Esophagus (tissue), 2 donors: ENCODE data around the gene NIPSNAP3A. TPM values are rescaled to one million over a fixed set of nuclear protein-coding genes. Genes with fewer than 3 reads are reported as not detected.

Experiments
- H3K27ac ChIP-seq, 2 donors: one replicate each; pipeline ENCODE4 v1.5.1; 2013; ENCODE audit warnings: low read depth in 2 of 2, mild to moderate bottlenecking in 2 of 2, inconsistent platforms in 1 of 2, low read length in 1 of 2, moderate library complexity in 1 of 2
- H3K27me3 ChIP-seq, 2 donors: one replicate each; pipeline ENCODE4 v1.6.1; 2013; ENCODE audit warnings: low read length in 2 of 2, control low read depth in 1 of 2, mild to moderate bottlenecking in 1 of 2; ENCODE audit not compliant: insufficient read depth in 2 of 2, control insufficient read depth in 1 of 2
- H3K36me3 ChIP-seq, 2 donors: one replicate each; pipeline ENCODE4 v1.6.1; 2013; ENCODE audit warnings: low read length in 1 of 2; ENCODE audit not compliant: control insufficient read depth in 2 of 2, insufficient read depth in 2 of 2
- H3K4me1 ChIP-seq, 2 donors: one replicate each; pipeline ENCODE4 v1.6.1; 2013; ENCODE audit warnings: low read length in 1 of 2; ENCODE audit not compliant: control insufficient read depth in 2 of 2, insufficient read depth in 2 of 2
- H3K4me3 ChIP-seq, 2 donors: one replicate each; pipeline ENCODE4 v1.5.1; 2013; ENCODE audit warnings: low read length in 2 of 2, mild to moderate bottlenecking in 2 of 2, low read depth in 1 of 2, moderate library complexity in 1 of 2
- H3K9me3 ChIP-seq, 2 donors: one replicate each; pipeline ENCODE4 v1.6.1; 2013; ENCODE audit warnings: mild to moderate bottlenecking in 2 of 2, low read depth in 1 of 2, low read length in 1 of 2, moderate library complexity in 1 of 2; ENCODE audit not compliant: control insufficient read depth in 2 of 2, insufficient read depth in 1 of 2
- whole genome bisulfite sequencing, 2 donors: extraction: QIAGEN DNeasy Blood & Tissue Kit; methylation state at CpG; one replicate each; pipeline ENCODE4 v1.1.7; 2013; 5-methylcytosine and 5-hydroxymethylcytosine counted together
- polyA plus RNA-seq, 2 donors: library from polyadenylated mRNA; stranded (reverse); fragments of 200-250 nt; gene quantifications; one replicate each; pipeline ENCODE4 v1.2.3, GENCODE V29; 2013
- donor health status: healthy with polysubstance abuse.
- donor health status: Bipolar disorder and iron deficiency.

NIPSNAP3A gene
- polyA plus RNA-seq, 2 donors: 12.6 to 28.9 TPM

GRCh38 chr9:104772714-104773510, 25.4 kb downstream of the NIPSNAP3A start:
- WGBS, 2 donors: 74 to 75% methylated on average over 5 of the region's 5 CpGs
- Histone ChIP-seq H3K27me3 (no peaks in the 10 kb centered on the region), H3K27ac (no peak overlapping the region), H3K36me3 (no peaks in the 10 kb centered on the region), H3K4me1 (no peaks in the 10 kb centered on the region), H3K9me3 (no peaks in the 10 kb centered on the region), H3K4me3 (no peak overlapping the region)

DNA sequence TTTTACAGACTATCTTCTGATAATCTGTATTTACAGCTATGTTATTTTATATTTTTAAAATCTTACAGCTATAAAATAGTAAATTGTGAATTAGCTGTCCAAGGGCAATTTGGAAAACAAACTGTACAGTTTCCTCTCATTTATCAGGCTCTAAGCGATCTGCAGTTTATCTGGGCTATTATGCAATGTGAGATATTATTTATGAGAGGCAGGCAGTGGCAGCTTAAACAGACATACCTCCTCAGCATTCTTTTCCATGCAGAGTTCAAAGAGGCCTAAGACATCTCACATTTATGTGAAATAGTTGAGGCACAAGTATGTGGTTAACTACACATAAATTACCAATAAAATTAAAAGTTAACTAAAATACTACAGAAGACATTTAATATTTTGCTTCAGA, 26.6 kb downstream of the NIPSNAP3A start:
- no peak overlapping the region for H3K4me3 ChIP-seq
- WGBS, 2 donors: 63 to 70% methylated on average over 1 of the region's 1 CpG
- no peaks in the 10 kb centered on the region for H3K4me1 ChIP-seq
- no peaks in the 10 kb centered on the region for H3K9me3 ChIP-seq
- no peak overlapping the region for H3K27ac ChIP-seq
- H3K36me3 ChIP-seq: no peaks in the 10 kb centered on the region
- H3K27me3 ChIP-seq: no peaks in the 10 kb centered on the region

DNA sequence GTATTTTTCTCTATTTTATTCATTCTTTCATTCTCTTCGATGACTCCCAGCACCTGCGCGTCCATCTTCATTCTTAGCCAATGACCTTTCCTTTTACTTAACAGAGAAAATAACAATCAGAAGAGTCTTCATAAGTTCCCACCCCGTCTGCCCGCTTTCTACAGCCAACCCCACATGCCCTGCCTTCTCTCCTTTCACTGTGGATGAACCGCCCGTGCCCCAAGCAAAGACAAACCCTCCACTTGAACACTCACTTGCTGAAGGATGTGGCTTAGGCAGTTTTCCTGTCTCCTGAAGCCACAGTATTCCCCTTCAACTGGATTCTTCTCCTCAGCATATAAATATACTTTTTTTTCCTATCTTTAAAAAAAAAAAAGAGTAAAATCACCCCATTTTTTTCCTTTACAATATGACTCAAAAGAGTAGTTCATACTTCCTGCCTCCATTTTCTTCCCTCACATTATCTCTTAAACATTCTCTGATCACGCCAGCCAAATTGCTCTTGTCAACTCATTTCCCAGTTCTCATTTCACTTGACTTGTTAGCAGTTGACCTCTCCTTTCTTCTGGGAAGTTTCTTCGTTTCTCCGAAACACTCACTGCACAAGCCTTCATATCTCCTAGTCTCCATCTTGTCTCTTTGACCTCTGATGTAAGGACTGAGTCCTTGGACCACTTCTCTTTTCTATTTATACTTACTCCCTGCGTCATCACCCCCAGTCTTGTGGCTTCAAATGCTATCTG, 27.5 kb downstream of the NIPSNAP3A start:
- Histone ChIP-seq H3K27me3 (no peaks in the 10 kb centered on the region), H3K4me1 (no peaks in the 10 kb centered on the region), H3K4me3 (no peak overlapping the region), H3K36me3 (no peaks in the 10 kb centered on the region), H3K27ac (no peak overlapping the region), H3K9me3 (no peaks in the 10 kb centered on the region)
- WGBS, 2 donors: 89 to 94% methylated on average over 11 of the region's 11 CpGs

GRCh38 chr9:104775574-104775936, 28.1 kb downstream of the NIPSNAP3A start:
- Histone ChIP-seq H3K4me1 (no peaks in the 10 kb centered on the region), H3K27me3 (no peaks in the 10 kb centered on the region), H3K9me3 (no peaks in the 10 kb centered on the region), H3K27ac (no peak overlapping the region), H3K4me3 (no peak overlapping the region), H3K36me3 (no peaks in the 10 kb centered on the region)

DNA sequence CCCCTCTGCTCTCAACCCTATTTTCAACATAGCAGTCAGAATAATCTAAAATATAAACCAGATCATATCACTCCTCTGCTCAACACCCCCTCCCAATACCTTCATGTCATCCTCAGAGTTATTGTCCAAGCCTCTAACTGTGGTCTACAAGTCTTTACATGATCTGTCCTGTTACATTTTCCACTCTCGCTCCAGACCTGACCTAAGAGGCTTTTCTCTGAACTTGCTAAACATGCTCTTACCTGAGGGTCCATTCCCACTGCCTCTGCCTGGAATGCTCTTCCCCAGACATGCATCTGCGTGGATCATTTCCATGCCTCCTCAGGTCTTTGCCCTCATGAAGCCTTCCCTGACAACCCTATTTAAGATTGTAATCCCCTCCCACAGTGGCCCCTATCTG, 28.5 kb downstream of the NIPSNAP3A start:
- 76 to 83% methylated on average over 2 of the region's 2 CpGs for WGBS, 2 donors
- H3K27me3 ChIP-seq: no peaks in the 10 kb centered on the region
- no peaks in the 10 kb centered on the region for H3K9me3 ChIP-seq
- no peaks in the 10 kb centered on the region for H3K36me3 ChIP-seq
- H3K4me3 ChIP-seq: no peak overlapping the region
- H3K4me1 ChIP-seq: no peaks in the 10 kb centered on the region
- no peak overlapping the region for H3K27ac ChIP-seq

- H3K9me3 ChIP-seq: no peaks in the 10 kb centered on the region
- no peaks in the 10 kb centered on the region for H3K36me3 ChIP-seq
- H3K4me3 ChIP-seq: no peak overlapping the region
- H3K27ac ChIP-seq: no peak overlapping the region
- H3K4me1 ChIP-seq: no peaks in the 10 kb centered on the region
- no peaks in the 10 kb centered on the region for H3K27me3 ChIP-seq
- WGBS, 2 donors: 29 to 51% methylated on average over 1 of the region's 1 CpG
Measured at GRCh38 chr9:104776797-104777196, 29.3 kb downstream of the NIPSNAP3A start.

DNA sequence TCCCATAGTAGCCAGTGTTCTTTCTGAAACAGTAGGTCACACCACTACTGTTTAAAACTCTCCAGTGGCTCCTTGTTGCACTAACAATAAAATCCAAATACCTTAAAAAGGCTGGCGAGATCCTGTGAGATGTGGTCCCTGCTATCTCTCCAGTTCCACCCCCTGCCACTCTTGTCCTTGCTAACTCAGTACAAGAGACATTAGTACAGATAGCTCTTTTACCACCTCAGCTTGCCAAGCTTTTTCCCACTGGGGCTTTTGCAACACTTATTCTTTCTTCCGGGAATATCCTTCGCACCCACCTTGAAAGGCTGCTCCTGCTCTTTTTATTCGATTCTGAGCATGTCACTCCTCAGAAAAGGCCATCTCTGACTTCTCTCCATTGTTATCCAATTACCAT, 31.3 kb downstream of the NIPSNAP3A start:
- no peaks in the 10 kb centered on the region for H3K36me3 ChIP-seq
- no peak overlapping the region for H3K4me3 ChIP-seq
- no peaks in the 10 kb centered on the region for H3K9me3 ChIP-seq
- WGBS, 2 donors: 88 to 89% methylated on average over 4 of the region's 4 CpGs
- peak overlapping the region in 1 of 2 donors; percentile 1 for H3K27ac ChIP-seq
- no peaks in the 10 kb centered on the region for H3K27me3 ChIP-seq
- H3K4me1 ChIP-seq: no peaks in the 10 kb centered on the region

GRCh38 chr9:104779334-104779733, 31.9 kb downstream of the NIPSNAP3A start:
- Histone ChIP-seq H3K27me3 (no peaks in the 10 kb centered on the region), H3K4me3 (no peak overlapping the region), H3K27ac (no peak overlapping the region), H3K4me1 (no peaks in the 10 kb centered on the region), H3K36me3 (no peaks in the 10 kb centered on the region), H3K9me3 (no peaks in the 10 kb centered on the region)
- 47 to 55% methylated on average over 1 of the region's 1 CpG for WGBS, 2 donors

GRCh38 chr9:104779946-104780535, 32.6 kb downstream of the NIPSNAP3A start:
- no peaks in the 10 kb centered on the region for H3K27me3 ChIP-seq
- H3K36me3 ChIP-seq: peaks cover 0 to under 1% of the 10 kb centered on the region in 2 donors
- no peaks in the 10 kb centered on the region for H3K4me1 ChIP-seq
- no peaks in the 10 kb centered on the region for H3K9me3 ChIP-seq
- no peak overlapping the region for H3K4me3 ChIP-seq
- H3K27ac ChIP-seq: no peak overlapping the region
- WGBS, 2 donors: 88% methylated on average over 9 of the region's 9 CpGs
